Measurements from ENCODE around the gene RMND5A.

RMND5A gene

DNA sequence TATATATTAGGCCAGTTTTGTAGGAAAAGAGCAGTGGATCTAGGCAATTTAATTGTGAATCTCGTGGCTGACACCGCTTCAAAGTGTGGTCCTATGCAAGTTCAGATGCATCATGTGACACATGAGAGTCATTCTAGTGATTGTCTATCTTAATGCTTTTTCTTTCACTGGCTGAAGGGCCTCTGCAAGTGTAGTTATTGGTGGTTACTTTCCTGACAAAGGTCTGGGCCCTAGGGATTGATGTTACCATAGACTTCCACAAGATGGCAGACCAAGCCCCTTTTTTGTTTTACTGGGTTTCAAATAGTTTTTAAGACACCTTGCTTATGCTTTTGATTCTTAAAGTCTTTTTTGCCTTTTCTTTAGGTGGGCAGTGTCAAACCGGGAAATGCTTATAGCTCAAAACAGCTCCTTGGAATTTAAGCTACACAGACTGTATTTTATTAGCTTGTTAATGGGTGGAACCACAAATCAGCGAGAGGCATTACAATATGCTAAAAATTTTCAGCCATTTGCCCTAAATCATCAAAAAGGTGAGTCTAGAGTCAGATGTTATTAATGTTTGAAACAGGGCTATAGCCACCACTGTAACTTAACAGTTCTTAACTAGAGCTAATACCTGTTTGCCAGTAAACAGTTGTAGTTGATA is 44.7 kb downstream of the RMND5A start:
- peak in 4 of 56 donors; percentile 2 to 40 (median 17) for DNase-seq

- DNase-seq = no peak
Observed at GRCh38 chr2:86765310-86765695, 45.2 kb downstream of the RMND5A start.

DNA sequence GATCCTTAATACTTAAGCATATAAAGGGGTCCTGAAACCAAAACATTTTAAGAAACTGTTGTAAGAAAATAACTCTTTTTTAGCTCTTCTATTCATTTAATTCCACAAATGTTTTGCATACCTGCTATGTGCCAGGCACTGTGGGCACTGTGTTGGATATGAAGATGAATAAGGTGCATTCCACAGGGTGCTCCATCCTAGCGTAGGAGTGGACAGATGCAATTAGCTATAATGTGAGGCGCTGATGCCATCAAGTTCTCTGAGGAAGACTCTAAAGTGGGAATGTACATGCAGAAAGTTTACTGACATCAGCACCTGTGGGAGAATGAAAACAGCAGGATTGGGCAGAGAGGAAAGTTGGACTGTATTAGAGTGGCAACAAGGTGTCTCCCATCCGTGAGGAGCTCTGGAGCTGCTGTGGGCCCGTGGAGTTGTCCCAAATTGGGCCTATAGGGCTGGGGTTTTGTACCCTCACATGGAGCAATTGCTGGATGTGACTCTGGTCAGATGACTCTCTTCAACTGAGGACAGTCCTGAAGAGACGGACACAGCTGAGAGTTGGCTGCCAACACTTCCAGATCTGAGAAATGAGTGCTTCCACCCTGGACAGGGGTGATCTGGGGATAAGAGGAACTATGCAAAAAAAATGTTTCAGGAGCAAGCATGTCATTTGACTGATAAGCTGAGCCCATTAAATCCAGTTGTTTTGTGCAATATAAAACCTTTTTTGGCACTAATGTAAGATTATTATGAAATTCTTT is 48.3 kb downstream of the RMND5A start:
- no peak for DNase-seq

DNA sequence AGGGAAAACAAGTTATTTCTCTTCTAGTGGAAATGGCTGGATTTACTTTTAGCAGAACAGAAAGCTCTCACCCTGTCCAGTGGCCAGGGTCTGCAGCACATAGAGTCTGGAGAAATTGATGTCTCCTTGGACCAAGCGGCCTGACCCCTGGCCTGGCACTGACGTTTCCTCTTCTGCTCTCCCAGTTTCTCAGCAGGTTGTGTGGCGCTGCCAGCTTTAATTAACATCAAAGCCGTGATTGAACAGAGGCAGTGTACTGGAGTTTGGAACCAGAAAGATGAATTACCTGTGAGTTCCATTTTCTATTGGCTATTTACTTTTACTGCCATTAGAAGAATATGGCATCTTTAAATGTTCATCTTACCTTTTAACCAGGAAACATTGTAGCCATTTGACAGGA is 49.7 kb downstream of the RMND5A start:
- DNase-seq = peak in 6 of 56 donors; percentile 6 to 49 (median 20)

DNA sequence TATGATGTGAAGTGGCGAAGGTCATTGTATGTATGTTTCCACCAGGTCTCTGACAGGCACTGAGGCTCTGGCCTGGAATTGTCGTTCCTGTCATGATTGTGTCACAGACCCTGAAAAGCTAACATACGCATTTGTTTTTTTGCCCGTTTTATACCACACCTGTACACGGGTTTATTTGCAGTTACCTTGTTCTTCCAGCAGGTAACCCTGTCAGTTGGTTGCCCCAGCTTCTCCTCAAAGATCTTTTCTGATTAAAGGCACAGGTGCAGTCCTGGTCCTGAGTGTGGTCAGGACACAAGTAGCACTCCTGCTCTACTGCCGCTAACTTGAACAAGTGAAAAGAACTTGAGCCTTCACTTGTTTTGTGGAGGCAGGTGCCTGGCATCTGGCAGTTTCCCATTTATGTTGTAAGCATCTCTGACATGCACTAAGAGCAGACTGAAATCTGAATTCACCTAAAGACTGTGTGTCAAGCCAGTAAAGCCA is 50.8 kb downstream of the RMND5A start:
- no peak for DNase-seq

- no peak for DNase-seq
Observed at GRCh38 chr2:86772611-86773010, 52.5 kb downstream of the RMND5A start.

DNA sequence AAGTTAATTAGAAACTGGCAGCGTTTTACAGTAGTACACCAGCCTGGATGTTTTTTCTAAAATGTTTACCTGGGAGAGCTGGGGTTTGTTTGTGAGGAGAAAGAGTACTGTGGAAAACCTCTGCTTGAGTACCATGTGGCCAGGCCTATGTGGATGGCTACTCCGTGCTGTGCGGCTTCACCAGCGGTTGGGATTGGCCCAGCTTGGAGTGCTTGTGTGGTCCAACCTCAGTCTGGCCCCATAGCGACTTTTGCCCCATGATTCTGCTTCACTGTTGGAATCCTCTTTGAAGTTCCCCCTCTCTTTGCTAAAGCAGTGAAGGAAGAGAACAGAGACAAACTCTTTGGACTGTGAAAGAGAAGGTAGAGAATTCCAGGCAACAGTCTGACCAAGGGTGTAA is 54.8 kb downstream of the RMND5A start:
- DNase-seq = no peak

GRCh38 chr2:86775338-86775737 is 55.2 kb downstream of the RMND5A start:
- DNase-seq = no peak

DNA sequence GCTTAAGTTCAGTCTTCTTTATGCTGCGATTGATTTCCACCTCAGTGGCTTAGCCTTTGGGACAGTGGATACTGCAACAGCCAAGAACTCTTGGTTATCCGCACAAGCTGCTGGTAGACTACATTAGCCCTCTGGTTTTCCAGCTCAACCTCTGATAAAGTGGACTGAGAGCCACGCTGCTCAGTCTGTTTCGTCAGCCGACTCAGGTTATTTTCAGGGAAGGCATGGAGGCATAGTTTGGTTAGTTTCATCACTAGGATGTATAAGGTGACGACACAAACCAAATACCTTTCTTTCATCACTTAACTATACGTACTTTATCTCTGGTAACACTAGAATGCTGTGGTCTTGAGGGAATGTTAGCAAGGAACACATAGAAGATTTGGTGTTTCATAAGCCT is 56.4 kb downstream of the RMND5A start:
- DNase-seq = no peak

- DNase-seq = no peak
Observed at GRCh38 chr2:86778957-86779356, 58.9 kb downstream of the RMND5A start.

- no peak for DNase-seq
Observed at GRCh38 chr2:86779971-86780370, 59.9 kb downstream of the RMND5A start.

DNA sequence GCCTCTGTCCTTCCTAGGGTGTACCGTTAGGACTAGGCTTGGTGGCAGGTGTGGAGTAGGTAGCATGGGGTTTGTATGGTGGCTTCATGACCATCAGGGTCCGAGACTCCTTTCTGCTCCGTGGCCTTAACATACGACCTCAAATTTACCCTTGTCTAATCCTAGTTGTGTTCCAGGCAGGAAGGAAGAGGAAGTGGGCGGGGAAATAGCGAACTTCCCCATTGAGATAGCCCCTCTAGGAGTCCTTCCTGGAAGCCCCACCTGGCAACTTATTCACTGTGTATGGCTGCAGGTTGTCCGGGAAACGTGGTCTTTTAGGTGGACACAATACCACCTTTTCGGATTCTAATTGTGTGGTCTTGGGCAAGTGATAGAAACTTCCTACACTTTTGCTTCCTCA is 61.3 kb downstream of the RMND5A start:
- DNase-seq = no peak

GRCh38 chr2:86782748-86783147 is 62.7 kb downstream of the RMND5A start:
- no peak for DNase-seq

DNA sequence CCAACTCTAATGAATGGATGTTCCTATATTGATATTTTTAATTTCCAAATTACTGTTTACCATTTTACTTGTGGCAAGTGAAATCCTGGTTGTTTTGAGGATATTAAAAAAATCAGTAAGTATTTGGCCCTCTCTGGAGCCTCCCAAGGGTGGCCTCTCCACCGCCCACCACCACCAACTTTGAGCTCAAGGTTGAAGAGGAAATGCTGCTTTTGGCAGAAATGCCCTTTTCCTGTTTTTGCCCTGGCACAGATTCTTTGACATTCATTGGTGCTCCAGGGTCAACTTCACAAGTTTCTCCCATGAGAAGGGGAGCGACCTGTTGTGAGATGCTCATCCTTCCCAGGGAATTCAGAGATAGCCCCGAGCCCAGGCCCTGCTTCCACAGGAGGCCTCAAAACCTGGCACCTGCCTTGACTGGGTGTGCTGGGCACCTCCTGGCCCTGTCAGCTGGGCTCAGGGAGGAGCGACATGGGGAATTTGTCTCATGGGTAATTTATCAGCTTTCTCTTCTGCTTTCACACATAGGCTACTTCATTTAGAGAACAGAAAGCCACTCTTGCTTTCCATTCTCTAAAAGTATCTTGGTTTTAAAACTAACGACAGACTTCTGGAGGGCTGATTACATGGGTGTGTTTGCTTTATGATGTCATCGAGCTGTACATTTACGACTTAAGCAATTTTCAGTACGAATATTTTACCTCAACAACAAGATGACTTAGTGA is 63.7 kb downstream of the RMND5A start:
- DNase-seq = no peak

GRCh38 chr2:86785456-86785855 is 65.4 kb downstream of the RMND5A start:
- no peak for DNase-seq

- no peak for DNase-seq
Observed at GRCh38 chr2:86786001-86786536, 66.0 kb downstream of the RMND5A start.

- peak in 7 of 56 donors; percentile 4 to 21 (median 14) for DNase-seq
Observed at GRCh38 chr2:86787736-86788135, 67.6 kb downstream of the RMND5A start.

- peak in 5 of 56 donors; percentile 7 to 38 (median 21) for DNase-seq
Observed at GRCh38 chr2:86788165-86788564, 68.1 kb downstream of the RMND5A start.

- DNase-seq = peak in 1 of 56 donors; percentile 14
Observed at GRCh38 chr2:86788881-86789686, 69.0 kb downstream of the RMND5A start.

DNA sequence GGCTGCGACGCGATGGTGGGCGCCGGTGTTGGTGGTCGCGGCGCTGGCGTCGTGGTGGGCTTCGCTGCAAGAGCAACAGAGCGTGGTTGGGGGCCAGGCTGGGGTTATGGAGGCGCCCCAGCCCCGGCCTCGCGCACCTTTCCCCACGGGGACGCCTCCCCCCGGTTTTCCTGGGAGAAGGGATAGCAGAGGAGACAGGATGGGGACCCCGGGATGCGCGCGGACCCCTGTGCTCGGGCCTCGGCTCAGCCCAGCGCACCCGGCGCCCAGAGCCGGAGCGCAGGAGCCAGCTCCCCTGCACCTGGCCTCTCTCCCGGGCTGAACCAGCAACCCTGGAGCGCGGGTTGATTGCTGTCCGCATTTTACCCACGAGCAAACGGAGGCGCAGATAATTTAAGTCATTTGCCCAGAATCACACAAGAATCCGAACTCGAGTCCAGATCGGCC is 69.6 kb downstream of the RMND5A start:
- DNase-seq = no peak

DNA sequence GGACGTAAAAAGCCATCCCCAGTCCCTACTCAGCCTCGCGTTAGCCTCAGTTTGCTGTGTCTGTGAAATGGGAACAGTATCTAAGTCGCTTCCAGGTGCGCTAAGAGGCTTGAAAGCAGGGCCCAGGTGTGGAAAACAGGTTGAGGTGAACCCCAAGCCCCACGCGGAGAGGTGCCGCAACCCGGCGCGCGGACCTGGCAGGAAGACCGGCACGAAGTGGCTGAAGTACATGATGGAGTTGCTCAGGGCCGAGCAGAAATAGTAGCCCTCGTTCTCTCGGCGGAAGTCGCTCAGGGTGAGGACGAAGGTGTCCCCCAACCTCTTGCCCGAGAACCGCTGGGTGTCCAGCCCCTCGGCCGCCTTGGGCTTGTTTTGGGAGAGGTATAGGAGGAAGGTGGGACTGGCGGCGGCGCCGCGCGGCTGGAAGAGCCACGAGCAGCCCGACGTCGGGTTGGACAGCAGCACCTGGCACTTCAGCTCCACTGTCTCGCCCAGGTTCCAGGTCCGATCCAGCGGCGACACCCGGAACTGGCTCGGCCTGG is 70.1 kb downstream of the RMND5A start:
- DNase-seq = no peak
